ENCODE results near the gene IL25.

- TF ChIP-seq POLR2AphosphoS5 (IDR thresholded peaks at IDR 0.05; ENCODE audit: borderline replicate concordance, low read depth, low read length) (no peak), EZH2 (IDR thresholded peaks at IDR 0.05) (no peak), FOXP2 (optimal IDR thresholded peaks at IDR 0.05; ENCODE audit: control extremely low read depth, extremely low read length, insufficient read depth) (no peak)
These were observed 36.9 kb downstream of the IL25 start for GRCh38 chr14:23409475-23409874.

All from SK-N-MC (cell line).